Adrenal gland (tissue), 12 donors: ENCODE results near the gene RAB27A. TPM values are rescaled to one million over a fixed set of nuclear protein-coding genes. Genes with fewer than 3 reads are reported as not detected.

Experiments
- DNase-seq, 7 donors: peaks; one replicate each; pipeline ENCODE4 v3.0.0-alpha.2; 2019 to 2020
- H3K27ac ChIP-seq, 5 donors: fragments of 200-600 bp; sonication (generic) in 4 of 5; 1 replicate in 3 of 5; 2 replicates in 2 of 5; pipeline versions ENCODE4 v1.5.1 to v1.8.0; 2016 to 2020; ENCODE audit warnings: mild to moderate bottlenecking in 1 of 5
- H3K27me3 ChIP-seq: fragments of 200-600 bp; 2 replicates; pipeline ENCODE4 v1.8.0; 2021
- H3K36me3 ChIP-seq, 2 donors: fragments of 200-600 bp; replicated peaks in 1 of 2; 1 replicate in 1 of 2; 2 replicates in 1 of 2; pipeline versions ENCODE4 v1.5.1 to v1.8.0; 2018 to 2022
- H3K4me1 ChIP-seq, 2 donors: fragments of 200-600 bp; replicated peaks in 1 of 2; 1 replicate in 1 of 2; 2 replicates in 1 of 2; pipeline versions ENCODE4 v1.5.1 to v1.8.0; 2018 to 2021
- H3K4me3 ChIP-seq, 4 donors: fragments of 200-600 bp; sonication (generic) in 3 of 4; one replicate each; pipeline ENCODE4 v1.5.1; 2016 to 2018
- H3K9me3 ChIP-seq, 3 donors: fragments of 200-600 bp; sonication (generic) in 1 of 3; replicated peaks in 1 of 3; 1 replicate in 2 of 3; 2 replicates in 1 of 3; pipeline versions ENCODE4 v1.5.1 to v1.8.0; 2016 to 2021
- CTCF ChIP-seq, 6 experiments: fragments of 450-650 bp in 4 of 6; fragments of 200-600 bp in 2 of 6; sonication (generic) in 1 of 6; IDR thresholded peaks; 1 replicate in 5 of 6; 2 replicates in 1 of 6; pipeline versions ENCODE4 v1.5.1 to v1.8.0; 2016 to 2021; ENCODE audit warnings: antibody characterized with exemption in 6 of 6, mild to moderate bottlenecking in 2 of 6, moderate library complexity in 1 of 6
- POLR2A ChIP-seq, 2 donors: fragments of 450-650 bp; IDR thresholded peaks; one replicate each; pipeline ENCODE4 v1.6.1; 2017; ENCODE audit warnings: antibody characterized with exemption in 2 of 2, mild to moderate bottlenecking in 2 of 2, moderate library complexity in 1 of 2
- WGBS, 4 donors: extraction: QIAGEN DNeasy Blood & Tissue Kit in 2 of 4; methylation state at CpG; one replicate each; pipeline versions ENCODE4 v1.1.5 to v1.1.7; 2013 to 2017; 5-methylcytosine and 5-hydroxymethylcytosine counted together
- intact Hi-C, 2 donors: fragments of 100-400 bp; cut with DNase I; formaldehyde crosslinking; loops; one replicate each; pipeline versions ENCODE4 v1.14.1 to v1.15.0; 2022 to 2023
- polyA plus RNA-seq, 3 donors: library from polyadenylated mRNA; stranded (reverse); fragments of 200-250 nt in 2 of 3; fragments of 350-450 nt in 1 of 3; fragmentation: Illumina TruSeq in 1 of 3; extraction: RNeasy Lipid Tissue Mini Kit (QIAGEN cat#74804) in 1 of 3; gene quantifications; one replicate each; pipeline ENCODE4 v1.2.3, GENCODE V29; 2013 to 2014
- total RNA-seq, 9 donors: library from RNA; depleted of rRNA in 4 of 9; stranded (reverse); fragments of >200 nt in 4 of 9; fragments of 120-200 nt in 1 of 9; fragmentation: NEBNext Ultra II Directional in 1 of 9; extraction: Animal tissue kit (Norgen Biotek cat#: 25700) in 1 of 9; gene quantifications; one replicate each; pipeline versions ENCODE4 v1.1.0 to v1.2.4, GENCODE V29; 2013 to 2023
- donor health status: healthy with polysubstance abuse.
- donor health status: Bipolar disorder and iron deficiency.
- donor health status: DM: yes; HTN: yes; CAD: no.
- donor health status: DM: no; HTN: no; CAD: no.
- donor health status: DM: no; HTN: no; CAD: no.
- donor health status: DM: yes; HTN: yes; CAD: no.

The RAB27A gene
- total and polyA plus RNA-seq, 12 donors: 7.1 to 102 (median 32.2) TPM

DNA sequence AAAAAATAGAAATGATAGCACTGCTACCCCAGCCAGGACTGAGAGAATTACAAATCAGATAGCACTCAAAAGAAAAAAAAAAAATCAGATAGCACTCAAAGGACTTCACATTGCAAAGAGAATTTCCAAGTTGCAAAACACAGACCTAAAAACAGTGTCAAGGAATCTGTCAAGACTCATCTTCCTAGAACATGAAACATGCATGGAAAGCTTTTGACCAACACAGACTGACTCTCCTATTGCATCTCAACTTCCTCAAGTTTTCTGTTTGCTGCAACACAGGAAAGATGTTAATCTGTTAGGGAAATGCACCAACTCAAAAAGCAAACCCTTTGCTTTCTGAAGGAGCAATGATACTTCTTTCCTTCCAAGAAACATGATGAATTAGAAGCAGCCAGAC lies 42.3 kb downstream of the RAB27A start:
- intact Hi-C loops: no loop called here
- Histone ChIP-seq H3K4me1 (peaks cover 0 to 5% of the 10 kb centered on the region in 2 donors), H3K4me3 (no peak overlapping the region), H3K36me3 (no peaks in the 10 kb centered on the region), H3K9me3 (no peaks in the 10 kb centered on the region), H3K27ac (peak overlapping the region in 1 of 5 donors; percentile 24), H3K27me3 (no peaks in the 10 kb centered on the region)
- TF ChIP-seq POLR2A (IDR thresholded peaks at IDR 0.05) (no peak), CTCF (IDR thresholded peaks at IDR 0.05) (no peak)
- DNase-seq: no peak

DNA sequence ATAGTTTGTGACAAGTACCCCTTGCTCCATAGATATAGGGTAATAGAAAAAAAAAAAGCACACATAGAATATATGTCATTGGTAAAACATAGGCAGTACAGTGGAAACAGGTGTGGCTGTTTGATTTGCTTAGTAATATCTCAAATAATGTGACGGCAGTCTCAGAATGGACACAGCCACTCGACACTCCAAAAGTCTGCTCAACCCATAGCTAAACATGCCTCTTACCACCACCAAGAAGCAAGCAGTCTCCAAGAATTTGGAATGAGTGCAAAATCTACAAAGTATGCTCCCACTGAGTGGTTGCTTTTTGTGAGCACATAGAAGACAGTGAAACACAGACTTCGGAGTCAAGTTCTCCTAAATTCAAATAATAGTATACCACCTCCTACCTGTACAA lies 43.0 kb downstream of the RAB27A start:
- Histone ChIP-seq H3K4me3 (no peak overlapping the region), H3K36me3 (no peaks in the 10 kb centered on the region), H3K4me1 (peaks cover 0 to 5% of the 10 kb centered on the region in 2 donors), H3K9me3 (no peaks in the 10 kb centered on the region), H3K27me3 (no peaks in the 10 kb centered on the region), H3K27ac (no peak overlapping the region)
- DNase-seq: no peak
- WGBS, 4 donors: 92 to 100% (median 97%) methylated on average over 3 of the region's 3 CpGs
- intact Hi-C loops: no loop called here
- TF ChIP-seq POLR2A (IDR thresholded peaks at IDR 0.05) (no peak), CTCF (IDR thresholded peaks at IDR 0.05) (no peak)

DNA sequence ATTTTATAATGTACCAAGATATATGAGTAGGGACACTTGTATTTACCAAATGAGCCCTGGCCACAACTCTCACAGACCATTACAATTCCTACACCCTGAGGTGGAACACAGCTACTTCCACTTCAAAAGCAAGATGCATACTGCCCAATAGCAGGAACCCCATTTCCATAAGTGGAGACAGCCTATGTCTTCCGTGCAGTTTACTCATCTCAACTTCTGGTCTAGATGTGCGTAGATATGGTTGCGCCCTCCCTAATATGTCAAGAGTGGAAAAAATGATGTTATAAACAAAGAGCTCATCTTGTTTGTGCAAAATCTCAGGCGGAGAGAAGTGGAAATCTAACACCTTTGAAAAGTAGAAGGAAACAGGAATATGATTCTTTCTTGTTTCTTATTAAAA lies 44.6 kb downstream of the RAB27A start:
- Histone ChIP-seq H3K36me3 (no peaks in the 10 kb centered on the region), H3K9me3 (no peaks in the 10 kb centered on the region), H3K27me3 (no peaks in the 10 kb centered on the region), H3K27ac (no peak overlapping the region), H3K4me3 (no peak overlapping the region), H3K4me1 (peaks cover 0 to 5% of the 10 kb centered on the region in 2 donors)
- TF ChIP-seq POLR2A (IDR thresholded peaks at IDR 0.05) (no peak), CTCF (IDR thresholded peaks at IDR 0.05) (no peak)
- intact Hi-C loops: no loop called here
- DNase-seq: no peak
- WGBS, 4 donors: 94 to 98% (median 94%) methylated on average over 4 of the region's 4 CpGs

- Histone ChIP-seq H3K9me3 (no peaks in the 10 kb centered on the region), H3K4me1 (no peaks in the 10 kb centered on the region), H3K4me3 (no peak overlapping the region), H3K36me3 (no peaks in the 10 kb centered on the region), H3K27ac (no peak overlapping the region), H3K27me3 (no peaks in the 10 kb centered on the region)
- WGBS, 4 donors: 0 to 88% (median 58%) methylated on average over 1 of the region's 1 CpG
- intact Hi-C loops: no loop called here
- no peak for DNase-seq
- TF ChIP-seq POLR2A (IDR thresholded peaks at IDR 0.05) (no peak), CTCF (IDR thresholded peaks at IDR 0.05) (no peak)
These were observed 47.7 kb downstream of the RAB27A start for GRCh38 chr15:55241891-55242290.
